ENCODE data around the gene KRT38. TPM values are rescaled to one million over a fixed set of nuclear protein-coding genes. Genes with fewer than 3 reads are reported as not detected.

The KRT38 gene
- total RNA-seq, 1 experiment from 2014 or later: not detected

DNA sequence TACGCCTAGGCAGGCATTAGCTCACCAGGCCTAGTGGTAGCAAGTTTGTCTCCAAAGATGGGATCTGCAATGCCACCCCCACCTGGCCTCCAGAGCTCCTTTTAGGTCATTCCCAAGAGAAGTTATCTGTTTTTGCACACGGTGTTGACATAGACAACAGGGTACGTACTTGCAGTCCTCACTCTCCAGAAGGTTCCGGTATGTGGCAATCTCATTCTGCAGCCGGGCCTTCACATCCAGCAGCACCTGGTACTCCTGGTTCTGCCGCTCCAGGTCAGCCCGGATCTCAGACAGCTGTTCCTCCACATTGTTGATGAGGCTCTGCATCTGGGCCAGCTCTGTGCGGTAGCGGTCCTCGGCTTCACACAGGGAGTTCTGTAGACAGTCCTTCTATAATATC is 33.6 kb downstream of the KRT38 start (continued):
- TF ChIP-seq FOXJ3 (CRISPR knock-in tag; IDR thresholded peaks at IDR 0.05; ENCODE audit: borderline replicate concordance): no peak
- TF ChIP-seq, protein P1, sequence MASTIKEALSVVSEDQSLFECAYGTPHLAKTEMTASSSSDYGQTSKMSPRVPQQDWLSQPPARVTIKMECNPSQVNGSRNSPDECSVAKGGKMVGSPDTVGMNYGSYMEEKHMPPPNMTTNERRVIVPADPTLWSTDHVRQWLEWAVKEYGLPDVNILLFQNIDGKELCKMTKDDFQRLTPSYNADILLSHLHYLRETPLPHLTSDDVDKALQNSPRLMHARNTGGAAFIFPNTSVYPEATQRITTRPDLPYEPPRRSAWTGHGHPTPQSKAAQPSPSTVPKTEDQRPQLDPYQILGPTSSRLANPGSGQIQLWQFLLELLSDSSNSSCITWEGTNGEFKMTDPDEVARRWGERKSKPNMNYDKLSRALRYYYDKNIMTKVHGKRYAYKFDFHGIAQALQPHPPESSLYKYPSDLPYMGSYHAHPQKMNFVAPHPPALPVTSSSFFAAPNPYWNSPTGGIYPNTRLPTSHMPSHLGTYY (CRISPR knock-in tag; IDR thresholded peaks at IDR 0.05): no peak

DNA sequence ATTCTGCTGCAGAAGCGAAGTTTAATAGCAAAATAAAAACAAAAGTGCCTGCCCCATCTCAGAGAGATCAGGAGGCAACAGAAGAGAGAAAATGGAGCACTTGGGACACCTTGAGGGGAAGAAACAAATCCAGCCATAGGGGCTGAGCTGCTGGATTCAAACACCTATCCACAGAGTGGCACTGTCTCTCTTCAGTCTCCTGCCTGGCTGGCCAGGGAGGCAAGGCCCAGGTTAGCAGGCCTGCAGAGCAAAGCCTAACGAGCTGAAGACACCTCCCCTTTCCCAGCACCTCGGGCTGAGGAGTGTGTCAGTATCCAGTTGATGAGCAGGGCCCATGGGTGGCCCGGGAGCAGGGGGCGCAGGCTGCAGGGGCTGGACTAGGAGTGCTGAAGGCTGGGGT is 34.6 kb downstream of the KRT38 start:
- Mint-ChIP-seq H3K4me1 (no peaks in the 10 kb centered on the region), H3K36me3 (no peaks in the 10 kb centered on the region), H3K9me3 (no peaks in the 10 kb centered on the region), H3K27ac (no peak overlapping the region), H3K27me3 (ENCODE audit: low read depth) (no peaks in the 10 kb centered on the region; the same call in none of the 2 replicates), H3K4me3 (no peak overlapping the region)
- TF ChIP-seq, protein P2, sequence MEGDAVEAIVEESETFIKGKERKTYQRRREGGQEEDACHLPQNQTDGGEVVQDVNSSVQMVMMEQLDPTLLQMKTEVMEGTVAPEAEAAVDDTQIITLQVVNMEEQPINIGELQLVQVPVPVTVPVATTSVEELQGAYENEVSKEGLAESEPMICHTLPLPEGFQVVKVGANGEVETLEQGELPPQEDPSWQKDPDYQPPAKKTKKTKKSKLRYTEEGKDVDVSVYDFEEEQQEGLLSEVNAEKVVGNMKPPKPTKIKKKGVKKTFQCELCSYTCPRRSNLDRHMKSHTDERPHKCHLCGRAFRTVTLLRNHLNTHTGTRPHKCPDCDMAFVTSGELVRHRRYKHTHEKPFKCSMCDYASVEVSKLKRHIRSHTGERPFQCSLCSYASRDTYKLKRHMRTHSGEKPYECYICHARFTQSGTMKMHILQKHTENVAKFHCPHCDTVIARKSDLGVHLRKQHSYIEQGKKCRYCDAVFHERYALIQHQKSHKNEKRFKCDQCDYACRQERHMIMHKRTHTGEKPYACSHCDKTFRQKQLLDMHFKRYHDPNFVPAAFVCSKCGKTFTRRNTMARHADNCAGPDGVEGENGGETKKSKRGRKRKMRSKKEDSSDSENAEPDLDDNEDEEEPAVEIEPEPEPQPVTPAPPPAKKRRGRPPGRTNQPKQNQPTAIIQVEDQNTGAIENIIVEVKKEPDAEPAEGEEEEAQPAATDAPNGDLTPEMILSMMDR (IDR thresholded peaks at IDR 0.05): no peak
- TF ChIP-seq, protein P1 (CRISPR knock-in tag; IDR thresholded peaks at IDR 0.05): no peak
- TF ChIP-seq, protein P3, sequence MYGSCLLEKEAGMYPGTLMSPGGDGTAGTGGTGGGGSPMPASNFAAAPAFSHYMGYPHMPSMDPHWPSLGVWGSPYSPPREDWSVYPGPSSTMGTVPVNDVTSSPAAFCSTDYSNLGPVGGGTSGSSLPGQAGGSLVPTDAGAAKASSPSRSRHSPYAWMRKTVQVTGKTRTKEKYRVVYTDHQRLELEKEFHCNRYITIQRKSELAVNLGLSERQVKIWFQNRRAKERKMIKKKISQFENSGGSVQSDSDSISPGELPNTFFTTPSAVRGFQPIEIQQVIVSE (CRISPR knock-in tag; IDR thresholded peaks at IDR 0.05; ENCODE audit: borderline replicate concordance): no peak
- TF ChIP-seq ESRRA (CRISPR knock-in tag; IDR thresholded peaks at IDR 0.05; ENCODE audit: borderline replicate concordance) (no peak), ZNF396 (CRISPR knock-in tag; IDR thresholded peaks at IDR 0.05; ENCODE audit: borderline replicate concordance) (no peak)
- TF ChIP-seq, protein P4, sequence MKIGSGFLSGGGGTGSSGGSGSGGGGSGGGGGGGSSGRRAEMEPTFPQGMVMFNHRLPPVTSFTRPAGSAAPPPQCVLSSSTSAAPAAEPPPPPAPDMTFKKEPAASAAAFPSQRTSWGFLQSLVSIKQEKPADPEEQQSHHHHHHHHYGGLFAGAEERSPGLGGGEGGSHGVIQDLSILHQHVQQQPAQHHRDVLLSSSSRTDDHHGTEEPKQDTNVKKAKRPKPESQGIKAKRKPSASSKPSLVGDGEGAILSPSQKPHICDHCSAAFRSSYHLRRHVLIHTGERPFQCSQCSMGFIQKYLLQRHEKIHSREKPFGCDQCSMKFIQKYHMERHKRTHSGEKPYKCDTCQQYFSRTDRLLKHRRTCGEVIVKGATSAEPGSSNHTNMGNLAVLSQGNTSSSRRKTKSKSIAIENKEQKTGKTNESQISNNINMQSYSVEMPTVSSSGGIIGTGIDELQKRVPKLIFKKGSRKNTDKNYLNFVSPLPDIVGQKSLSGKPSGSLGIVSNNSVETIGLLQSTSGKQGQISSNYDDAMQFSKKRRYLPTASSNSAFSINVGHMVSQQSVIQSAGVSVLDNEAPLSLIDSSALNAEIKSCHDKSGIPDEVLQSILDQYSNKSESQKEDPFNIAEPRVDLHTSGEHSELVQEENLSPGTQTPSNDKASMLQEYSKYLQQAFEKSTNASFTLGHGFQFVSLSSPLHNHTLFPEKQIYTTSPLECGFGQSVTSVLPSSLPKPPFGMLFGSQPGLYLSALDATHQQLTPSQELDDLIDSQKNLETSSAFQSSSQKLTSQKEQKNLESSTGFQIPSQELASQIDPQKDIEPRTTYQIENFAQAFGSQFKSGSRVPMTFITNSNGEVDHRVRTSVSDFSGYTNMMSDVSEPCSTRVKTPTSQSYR (CRISPR knock-in tag; IDR thresholded peaks at IDR 0.05): no peak
- TF ChIP-seq, protein P5, sequence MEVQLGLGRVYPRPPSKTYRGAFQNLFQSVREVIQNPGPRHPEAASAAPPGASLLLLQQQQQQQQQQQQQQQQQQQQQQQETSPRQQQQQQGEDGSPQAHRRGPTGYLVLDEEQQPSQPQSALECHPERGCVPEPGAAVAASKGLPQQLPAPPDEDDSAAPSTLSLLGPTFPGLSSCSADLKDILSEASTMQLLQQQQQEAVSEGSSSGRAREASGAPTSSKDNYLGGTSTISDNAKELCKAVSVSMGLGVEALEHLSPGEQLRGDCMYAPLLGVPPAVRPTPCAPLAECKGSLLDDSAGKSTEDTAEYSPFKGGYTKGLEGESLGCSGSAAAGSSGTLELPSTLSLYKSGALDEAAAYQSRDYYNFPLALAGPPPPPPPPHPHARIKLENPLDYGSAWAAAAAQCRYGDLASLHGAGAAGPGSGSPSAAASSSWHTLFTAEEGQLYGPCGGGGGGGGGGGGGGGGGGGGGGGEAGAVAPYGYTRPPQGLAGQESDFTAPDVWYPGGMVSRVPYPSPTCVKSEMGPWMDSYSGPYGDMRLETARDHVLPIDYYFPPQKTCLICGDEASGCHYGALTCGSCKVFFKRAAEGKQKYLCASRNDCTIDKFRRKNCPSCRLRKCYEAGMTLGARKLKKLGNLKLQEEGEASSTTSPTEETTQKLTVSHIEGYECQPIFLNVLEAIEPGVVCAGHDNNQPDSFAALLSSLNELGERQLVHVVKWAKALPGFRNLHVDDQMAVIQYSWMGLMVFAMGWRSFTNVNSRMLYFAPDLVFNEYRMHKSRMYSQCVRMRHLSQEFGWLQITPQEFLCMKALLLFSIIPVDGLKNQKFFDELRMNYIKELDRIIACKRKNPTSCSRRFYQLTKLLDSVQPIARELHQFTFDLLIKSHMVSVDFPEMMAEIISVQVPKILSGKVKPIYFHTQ (CRISPR knock-in tag; IDR thresholded peaks at IDR 0.05): no peak
- TF ChIP-seq, protein P6, sequence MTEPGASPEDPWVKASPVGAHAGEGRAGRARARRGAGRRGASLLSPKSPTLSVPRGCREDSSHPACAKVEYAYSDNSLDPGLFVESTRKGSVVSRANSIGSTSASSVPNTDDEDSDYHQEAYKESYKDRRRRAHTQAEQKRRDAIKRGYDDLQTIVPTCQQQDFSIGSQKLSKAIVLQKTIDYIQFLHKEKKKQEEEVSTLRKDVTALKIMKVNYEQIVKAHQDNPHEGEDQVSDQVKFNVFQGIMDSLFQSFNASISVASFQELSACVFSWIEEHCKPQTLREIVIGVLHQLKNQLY (CRISPR knock-in tag; IDR thresholded peaks at IDR 0.05): no peak
- TF ChIP-seq, protein P7, sequence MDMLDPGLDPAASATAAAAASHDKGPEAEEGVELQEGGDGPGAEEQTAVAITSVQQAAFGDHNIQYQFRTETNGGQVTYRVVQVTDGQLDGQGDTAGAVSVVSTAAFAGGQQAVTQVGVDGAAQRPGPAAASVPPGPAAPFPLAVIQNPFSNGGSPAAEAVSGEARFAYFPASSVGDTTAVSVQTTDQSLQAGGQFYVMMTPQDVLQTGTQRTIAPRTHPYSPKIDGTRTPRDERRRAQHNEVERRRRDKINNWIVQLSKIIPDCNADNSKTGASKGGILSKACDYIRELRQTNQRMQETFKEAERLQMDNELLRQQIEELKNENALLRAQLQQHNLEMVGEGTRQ (CRISPR knock-in tag; IDR thresholded peaks at IDR 0.05): no peak
- ChIA-PET POLR2A (no interaction called here), CTCF (interaction anchor here (0.7 to 4.8 kb wide), 8 partner anchors 11 to 259 kb away, joined by 3 to 34 read pairs (median 6); no protein-coding TSS in a partner anchor)
- DNase-seq (ENCODE audit: low spot score): no peak
- ATAC-seq: peak; percentile 50

All from WTC11 (cell line).